HG02885 (cell line): ENCODE results near the gene JARID2.
"Not testable (repeated sequence)": the region's sequence is repeated elsewhere in the genome, so short reads cannot be mapped to it uniquely, and the experiment has no call there.

Experiments used
- ATAC-seq: cut with Tn5 transposase; IDR thresholded peaks from one replicate; pipeline ENCODE4 v1.9.1; 2021; ENCODE audit warnings: mild to moderate bottlenecking; ENCODE audit not compliant: unreplicated experiment, poor library complexity

Gene JARID2

DNA sequence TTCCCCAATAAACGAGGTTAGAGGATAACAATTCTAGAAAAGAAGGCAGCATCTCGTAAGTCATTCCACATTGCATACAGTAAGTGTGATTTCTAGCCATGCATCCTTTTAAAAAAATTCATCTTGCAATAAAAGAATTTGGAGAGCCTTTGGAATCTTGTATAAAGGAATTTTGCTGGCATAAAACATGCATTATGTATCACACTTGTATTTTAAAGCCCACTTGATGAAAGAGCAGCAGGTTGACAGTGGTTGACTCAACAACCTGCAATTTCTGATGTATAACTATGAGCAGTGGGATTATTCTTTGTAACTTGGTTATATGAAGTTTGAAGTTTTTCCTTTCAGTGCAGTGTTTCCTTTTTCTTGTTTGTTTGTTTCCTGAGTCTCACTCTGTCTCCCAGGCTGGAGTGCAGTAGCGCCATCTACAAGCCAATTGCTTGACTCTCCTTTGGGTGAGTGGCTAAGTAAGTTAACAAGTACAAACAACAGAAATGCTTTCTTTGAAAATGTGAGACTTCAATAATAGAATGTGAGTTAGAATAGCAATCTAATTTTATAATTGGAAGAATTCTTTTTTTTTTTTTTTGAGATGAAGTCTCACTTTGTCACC is 39.9 kb downstream of the JARID2 start:
- ATAC-seq, result no peak

DNA sequence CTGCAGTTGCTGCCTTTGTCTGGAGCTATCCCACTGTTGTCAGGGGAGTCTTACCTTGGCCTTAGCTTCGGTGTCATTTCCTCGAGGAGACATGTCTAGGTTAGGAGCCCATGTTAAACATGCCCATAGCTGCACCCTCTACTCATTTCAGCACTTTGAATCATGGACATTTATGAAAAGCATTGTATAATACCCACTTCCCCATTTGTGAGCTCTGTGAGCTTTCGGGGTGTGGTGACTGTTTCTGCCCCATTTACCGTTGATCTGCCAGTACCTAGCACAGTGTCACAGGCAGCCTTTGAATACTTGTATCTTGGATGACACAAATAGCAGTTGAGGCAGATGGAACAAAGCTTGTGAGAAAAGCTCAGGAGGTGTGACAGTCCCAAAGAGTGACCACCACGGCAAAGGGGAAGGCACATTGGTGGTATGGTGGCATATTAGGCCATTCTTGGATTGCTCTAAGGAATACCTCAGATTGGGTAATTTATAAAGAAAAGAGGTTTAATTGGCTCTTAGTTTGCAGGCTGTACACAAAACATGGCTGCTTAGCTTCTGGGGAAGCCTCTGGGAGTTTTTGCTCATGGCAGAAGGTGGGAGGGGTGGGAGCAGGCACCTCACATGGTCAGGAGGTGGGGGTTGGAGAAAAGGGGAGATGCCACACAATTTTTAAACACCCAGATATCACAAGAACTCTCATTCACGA is 42.0 kb downstream of the JARID2 start:
- peak; percentile 96 for ATAC-seq

GRCh38 chr6:15288856-15289255 is 43.0 kb downstream of the JARID2 start:
- no peak for ATAC-seq

DNA sequence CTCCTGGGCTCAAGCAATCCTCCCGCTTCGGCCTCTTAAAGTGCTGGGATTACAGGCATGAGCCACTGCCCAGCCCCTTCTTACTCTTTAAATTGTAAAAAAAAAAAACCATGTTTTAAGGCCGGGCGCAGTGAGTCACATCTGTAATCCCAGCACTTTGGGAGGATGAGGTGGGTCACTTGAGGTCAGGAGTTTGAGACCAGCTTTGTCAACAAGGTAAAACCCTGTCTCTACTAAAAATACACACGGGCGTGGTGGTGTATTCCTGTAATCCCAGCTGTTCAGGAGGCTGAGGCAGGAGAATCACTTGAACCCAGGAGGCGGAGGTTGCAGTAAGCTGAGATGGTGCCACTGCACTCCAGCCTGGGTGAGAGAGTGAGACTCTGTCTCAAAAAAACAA is 43.6 kb downstream of the JARID2 start:
- not testable (repeated sequence) for ATAC-seq

- no peak for ATAC-seq
Measured at GRCh38 chr6:15290067-15290680, 44.3 kb downstream of the JARID2 start.

DNA sequence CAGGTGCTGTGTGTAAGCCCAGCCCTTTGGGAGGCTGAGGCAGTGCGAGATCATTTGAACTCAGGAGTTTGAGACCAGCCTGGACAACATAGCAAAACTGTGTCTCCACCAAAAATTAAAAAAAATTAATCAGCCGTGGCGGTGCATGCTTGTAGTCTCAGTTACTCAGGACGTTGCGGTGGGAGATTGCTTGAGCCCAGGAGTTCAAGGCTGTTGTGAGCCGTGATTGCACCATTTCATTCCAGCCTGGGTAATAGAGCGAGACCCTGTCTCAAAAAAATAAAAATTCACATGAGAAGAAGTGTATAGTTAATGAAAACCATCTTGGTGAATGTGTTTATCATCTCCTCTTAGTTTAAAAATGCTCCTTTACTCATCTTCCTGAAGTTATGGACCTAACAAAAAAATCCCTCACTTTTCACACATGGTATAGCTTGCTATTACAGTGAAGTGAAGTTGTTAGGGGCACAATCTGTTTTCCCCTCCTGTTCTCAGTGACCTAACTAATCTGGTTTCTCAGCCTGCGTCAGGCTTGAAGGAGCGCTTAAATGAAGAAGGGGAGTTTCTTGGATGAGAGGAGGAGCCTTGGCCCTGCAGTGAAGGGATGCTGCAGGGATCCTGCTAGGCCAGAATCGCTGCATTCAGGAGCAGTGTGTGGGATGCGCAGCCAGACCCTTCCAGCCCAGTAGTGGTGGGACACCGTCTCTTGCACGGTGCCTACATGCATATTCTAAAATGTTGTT is 45.3 kb downstream of the JARID2 start:
- ATAC-seq, result no peak

DNA sequence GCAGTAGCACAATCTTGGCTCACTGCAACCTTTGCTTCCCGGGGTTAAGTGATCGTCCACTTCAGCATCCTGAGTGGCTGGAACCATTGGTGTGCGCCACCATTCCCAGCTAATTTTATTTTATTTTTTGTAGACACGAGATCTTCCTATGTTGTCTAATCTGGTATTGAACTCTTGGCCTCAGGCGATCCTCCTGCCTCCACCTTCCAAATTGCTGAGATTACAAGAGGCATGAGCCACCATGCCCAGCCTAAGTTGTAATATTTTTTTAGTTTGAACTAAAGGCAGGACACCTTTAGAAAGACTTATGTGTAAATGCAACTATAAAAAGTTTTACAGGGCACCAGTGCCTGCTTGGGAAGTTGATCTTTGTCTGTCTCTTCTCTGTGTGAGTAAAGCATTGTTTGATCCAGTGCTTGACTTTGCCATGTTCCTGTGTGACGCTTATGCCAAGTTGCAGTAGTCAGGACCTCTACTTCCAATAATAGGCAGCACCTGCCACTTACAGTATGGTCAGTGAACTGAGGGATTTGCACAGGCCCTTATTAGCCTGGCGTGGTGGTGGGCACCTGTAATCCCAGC is 46.9 kb downstream of the JARID2 start:
- no peak for ATAC-seq

GRCh38 chr6:15293674-15294073 is 47.8 kb downstream of the JARID2 start:
- no peak for ATAC-seq

DNA sequence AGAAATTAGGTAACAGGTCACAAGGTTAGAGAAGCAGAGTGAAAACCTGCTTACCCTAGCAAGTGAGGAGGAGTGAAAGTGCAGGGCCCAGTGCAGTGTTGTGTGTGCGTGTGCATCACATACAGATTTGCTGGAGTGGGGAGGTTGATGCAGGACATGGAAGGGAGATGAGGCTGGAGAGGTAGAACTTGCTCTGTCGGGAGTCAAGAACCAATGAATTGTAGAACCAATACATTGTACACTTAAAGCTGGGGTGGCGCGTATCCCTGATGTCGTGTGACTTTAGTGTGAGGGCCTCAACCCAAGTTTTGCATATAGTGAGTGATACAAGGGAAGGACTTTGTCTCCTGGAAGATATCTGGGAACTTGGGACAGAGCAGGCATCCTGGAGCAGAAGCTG is 48.6 kb downstream of the JARID2 start:
- ATAC-seq, result no peak

DNA sequence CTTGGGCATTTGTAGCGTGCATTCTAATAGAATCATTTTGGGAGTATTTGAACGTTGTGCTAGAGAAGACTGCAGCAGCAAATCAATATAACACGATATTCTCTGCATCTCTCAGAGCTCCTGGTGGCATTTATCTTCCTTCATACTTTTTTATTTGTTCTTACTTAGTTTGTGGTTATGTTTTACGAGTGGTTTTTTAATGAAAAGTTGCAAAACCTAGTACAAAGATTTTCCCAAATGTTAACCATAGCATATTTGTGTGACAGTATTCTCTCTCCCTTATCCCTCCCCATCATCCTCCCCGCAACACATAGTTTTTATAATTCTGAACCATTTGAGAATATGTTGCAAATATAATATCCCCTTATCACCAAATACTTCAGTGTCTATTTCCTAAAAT is 50.4 kb downstream of the JARID2 start:
- ATAC-seq, result no peak

GRCh38 chr6:15296735-15297134 is 50.9 kb downstream of the JARID2 start:
- peak; percentile 54 for ATAC-seq

DNA sequence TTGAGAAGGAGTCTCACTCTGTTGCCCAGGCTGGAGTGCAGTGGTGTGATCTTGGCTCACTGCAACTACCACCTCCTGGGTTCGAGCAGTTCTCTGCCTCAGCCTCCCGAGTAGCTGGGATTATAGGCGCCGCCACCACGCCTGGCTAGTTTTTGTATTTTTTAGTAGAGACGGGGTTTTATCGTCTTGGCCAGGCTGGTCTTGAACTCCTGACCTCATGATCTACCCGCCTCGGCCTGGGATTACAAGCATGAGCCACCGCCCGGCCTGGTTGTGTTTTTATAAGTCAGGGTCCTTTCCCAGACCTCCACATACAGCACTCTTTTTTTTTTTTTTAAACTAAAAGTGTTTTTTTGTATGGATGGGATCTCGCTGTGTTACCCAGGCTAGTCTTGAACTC is 51.3 kb downstream of the JARID2 start:
- not testable (repeated sequence) for ATAC-seq

DNA sequence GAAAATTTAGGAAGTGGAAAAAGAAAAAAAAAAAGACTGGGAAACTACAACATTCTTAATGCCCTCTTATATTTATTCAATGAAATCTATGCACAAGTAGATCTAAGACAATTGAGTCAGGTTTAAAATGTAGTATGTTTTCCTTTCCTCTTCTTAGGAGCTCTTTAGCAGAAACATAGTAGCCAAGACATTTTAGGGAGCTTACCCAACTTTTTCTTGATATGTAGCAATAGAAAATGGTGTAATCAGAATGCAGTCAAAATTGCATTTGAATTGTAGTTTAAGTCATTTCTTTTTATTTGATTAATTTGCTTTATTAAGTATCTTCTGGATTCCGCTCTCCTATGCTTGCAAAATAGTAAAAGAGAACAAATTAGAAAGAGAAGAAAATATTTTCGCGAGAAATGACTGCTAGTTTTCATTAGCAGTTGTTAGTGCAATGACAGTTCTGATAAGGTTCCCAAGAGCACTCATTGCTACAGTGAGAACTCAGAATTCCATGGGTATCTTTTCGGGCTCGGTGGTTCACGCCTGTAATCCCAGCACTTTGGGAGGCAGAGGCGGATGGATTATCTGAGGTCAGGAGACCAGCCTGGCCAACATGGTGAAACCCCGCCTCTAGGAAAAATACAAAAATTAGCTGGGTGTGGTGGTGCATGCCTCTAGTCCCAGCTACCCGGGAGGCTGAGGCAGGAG is 52.2 kb downstream of the JARID2 start:
- ATAC-seq, result no peak

GRCh38 chr6:15299430-15300131 is 53.7 kb downstream of the JARID2 start:
- ATAC-seq, result peak; percentile 79

DNA sequence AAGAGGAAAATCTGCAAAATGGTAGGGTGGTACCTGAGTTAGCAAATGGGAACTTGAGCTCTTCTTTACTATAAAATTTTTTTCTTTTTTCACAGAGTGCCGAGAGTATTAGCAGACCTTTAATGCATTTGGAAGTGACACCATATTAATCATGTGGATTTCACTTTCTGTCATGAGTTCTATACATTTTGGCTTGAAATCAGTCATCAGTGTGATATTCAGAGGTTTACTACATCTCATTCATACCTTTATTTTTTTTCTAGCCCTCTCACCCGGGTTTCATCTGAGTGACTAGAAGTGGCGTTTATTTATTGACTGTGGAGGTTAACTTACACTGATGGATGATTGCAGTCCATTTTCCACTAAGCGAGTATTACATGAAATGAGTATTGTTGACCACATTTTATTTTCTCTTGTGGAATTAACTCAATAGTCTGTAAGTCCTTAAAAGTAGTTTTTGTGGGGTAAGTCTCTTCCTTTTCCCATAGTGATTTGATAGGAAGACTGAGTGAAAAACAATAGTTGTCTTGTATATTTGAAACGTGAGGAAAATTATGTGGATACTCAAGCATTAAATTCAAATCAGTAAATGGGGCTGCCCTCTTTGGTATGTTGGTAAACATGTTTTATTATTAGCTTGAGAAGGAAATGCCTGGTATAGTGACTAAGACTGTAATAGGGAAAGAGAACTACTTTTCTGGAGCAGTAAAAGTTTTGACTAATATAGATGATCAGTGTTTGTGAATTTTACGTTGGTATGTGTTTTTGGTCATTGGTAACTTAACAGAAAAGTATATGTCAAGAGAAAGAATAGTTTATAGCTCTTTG is 55.5 kb downstream of the JARID2 start:
- peak; percentile 28 for ATAC-seq

GRCh38 chr6:15303162-15303919 is 57.5 kb downstream of the JARID2 start:
- ATAC-seq, result no peak

DNA sequence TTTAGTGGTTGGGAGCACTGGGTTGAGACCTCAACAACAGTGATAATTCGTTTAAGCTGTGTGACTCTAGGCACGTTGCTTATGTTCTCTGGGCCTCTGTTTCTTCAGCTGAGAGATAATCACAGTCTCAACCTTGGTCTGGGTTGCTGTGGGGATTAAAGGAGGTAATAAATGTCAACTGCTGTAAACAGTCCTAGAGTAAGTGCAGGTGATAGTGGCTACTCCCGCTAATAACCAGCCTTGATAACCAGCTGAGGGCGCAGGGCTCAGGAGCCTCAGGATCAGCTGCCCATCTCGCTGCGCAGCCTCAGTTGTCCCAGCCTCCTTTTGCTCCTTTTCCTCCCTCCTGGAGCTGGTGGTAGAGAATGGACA is 58.0 kb downstream of the JARID2 start:
- ATAC-seq, result no peak
